ENCODE measurements around the gene TRIM63. TPM values are rescaled to one million over a fixed set of nuclear protein-coding genes. Genes with fewer than 3 reads are reported as not detected.

Gene TRIM63
- under 0.01 TPM in 1 of 2 replicates, not detected in the other for total RNA-seq

GRCh38 chr1:26067432-26067911 is at the start of gene TRIM63:
TSS of gene TRIM63 (minus strand) at chr1:26067630. CDS start at chr1:26067494, 136 bp downstream.

GRCh38 chr1:26111530-26112406 is 44.3 kb upstream of the TRIM63 start, which contains the start of gene PDIK1L:
TSS of gene PDIK1L (plus strand) at chr1:26111824. CDS start at chr1:26114309, 2,485 bp downstream.

GRCh38 chr1:26045722-26046245 is 21.6 kb downstream of the TRIM63 start, which contains the start of gene SLC30A2:
TSS of gene SLC30A2 (minus strand) at chr1:26046118. CDS start at chr1:26045896, 222 bp downstream.

DNA sequence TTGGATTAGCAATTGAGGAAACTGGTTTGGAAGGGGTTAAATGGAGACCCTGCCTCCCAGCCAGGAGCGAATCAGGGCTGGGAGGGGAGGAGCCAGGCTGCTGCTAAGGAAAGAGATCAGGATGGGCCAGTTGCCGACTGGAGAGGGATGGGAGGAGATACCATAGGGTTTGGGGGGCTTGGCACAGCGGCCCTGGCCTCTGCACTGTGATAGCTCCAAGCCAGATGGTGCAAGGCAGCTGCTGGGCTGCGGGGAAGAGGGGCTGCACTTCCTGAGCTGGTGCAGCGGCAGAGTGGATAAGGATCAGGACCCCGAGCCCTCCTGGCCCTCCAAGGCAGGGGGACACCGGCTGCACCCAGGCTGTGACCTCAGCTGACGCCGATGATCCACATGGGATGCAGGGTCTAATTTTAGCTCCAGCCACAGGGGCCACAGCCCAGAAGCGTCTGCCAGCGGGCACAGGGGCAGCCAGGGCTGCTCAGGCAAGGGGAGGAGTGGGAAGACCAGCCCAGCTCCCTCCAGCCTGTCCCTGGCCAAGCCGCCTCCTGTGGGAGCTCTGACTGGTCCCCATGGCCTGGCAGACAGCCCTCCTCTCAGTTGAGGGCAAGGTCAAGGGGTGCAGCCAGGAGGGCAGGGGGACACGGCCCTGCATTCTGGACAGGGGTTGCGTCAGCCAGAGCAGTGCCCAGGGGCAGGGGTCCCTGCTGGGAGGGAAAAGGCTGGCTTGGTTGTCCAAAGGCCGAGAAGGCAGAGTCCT is 45.6 kb downstream of the TRIM63 start, which contains the start of gene EXTL1:
Gene EXTL1, plus strand, starts transcription at position 129 of the 757 bp plus-strand sequence. CDS start 872 bp downstream, outside the sequence.

Small RNAs within 50 kb of the gene (small RNA-seq; reads per million reads assigned to genes)
- gene RF00283 (not detected), gene RF00492 (not detected)

Other genes starting within 250 kb of the TRIM63 start
- gene MTFR1L, start 247.7 kb downstream of the TRIM63 start, total RNA-seq, result 33.1 and 37.7 TPM in 2 replicates
- gene AUNIP, start 208.2 kb downstream of the TRIM63 start, total RNA-seq, result 2.6 and 5.3 TPM in 2 replicates
- gene PAQR7, start 191.9 kb downstream of the TRIM63 start, total RNA-seq, result 6.1 and 7.3 TPM in 2 replicates
- 57.0 and 69.4 TPM in 2 replicates for gene STMN1, start 161.2 kb downstream of the TRIM63 start, total RNA-seq
- gene PAFAH2, start 69.6 kb downstream of the TRIM63 start, total RNA-seq, result 6.6 and 10.0 TPM in 2 replicates
- gene EXTL1, start 45.9 kb downstream of the TRIM63 start, total RNA-seq, result under 0.01 TPM in 2 replicates
- gene SLC30A2, start 21.5 kb downstream of the TRIM63 start, total RNA-seq, result not detected in 2 replicates
- gene PDIK1L, start 44.2 kb upstream of the TRIM63 start, total RNA-seq, result 2.9 and 4.7 TPM in 2 replicates
- not detected in 2 replicates for gene FAM110D, start 91.4 kb upstream of the TRIM63 start, total RNA-seq
- gene C1orf232, start 101.3 kb upstream of the TRIM63 start, total RNA-seq, result not detected in 2 replicates
- 23.7 and 37.5 TPM in 2 replicates for gene ZNF593, start 102.3 kb upstream of the TRIM63 start, total RNA-seq
- under 0.01 TPM in 1 of 2 replicates, not detected in the other for gene ZNF593OS, start 104.2 kb upstream of the TRIM63 start, total RNA-seq
- gene CNKSR1, start 109.9 kb upstream of the TRIM63 start, total RNA-seq, result under 0.01 TPM in 1 of 2 replicates, not detected in the other
- not detected in 2 replicates for gene CATSPER4, start 123.0 kb upstream of the TRIM63 start, total RNA-seq
- 6.6 and 15.6 TPM in 2 replicates for gene CEP85, start 166.6 kb upstream of the TRIM63 start, total RNA-seq
- gene SH3BGRL3, start 212.5 kb upstream of the TRIM63 start, total RNA-seq, result 66.3 and 69.1 TPM in 2 replicates
- 6.5 and 8.8 TPM in 2 replicates for gene UBXN11, start 239.0 kb upstream of the TRIM63 start, total RNA-seq